ENCODE data around the gene TGFBR1.

DNA sequence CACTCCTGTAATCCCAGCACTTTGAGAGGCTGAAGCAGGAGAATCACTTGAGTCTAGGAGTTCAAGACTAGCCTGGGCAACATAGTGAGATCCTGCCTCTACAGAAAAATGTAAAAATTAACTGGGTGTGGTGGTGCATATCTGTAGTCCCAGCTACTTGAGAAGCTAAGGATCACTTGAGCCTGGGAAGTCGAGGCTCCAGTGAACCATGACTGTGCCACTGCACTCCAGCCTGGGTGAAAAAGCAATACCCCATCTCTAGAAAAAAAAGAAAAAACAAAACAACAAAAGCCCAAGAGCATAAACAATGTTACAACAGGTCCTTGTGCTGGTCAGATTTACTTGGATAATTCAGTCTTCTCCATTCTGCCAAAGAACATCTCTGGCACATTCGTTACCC is 44.3 kb upstream of the TGFBR1 start:
- TF ChIP-seq, protein P1, sequence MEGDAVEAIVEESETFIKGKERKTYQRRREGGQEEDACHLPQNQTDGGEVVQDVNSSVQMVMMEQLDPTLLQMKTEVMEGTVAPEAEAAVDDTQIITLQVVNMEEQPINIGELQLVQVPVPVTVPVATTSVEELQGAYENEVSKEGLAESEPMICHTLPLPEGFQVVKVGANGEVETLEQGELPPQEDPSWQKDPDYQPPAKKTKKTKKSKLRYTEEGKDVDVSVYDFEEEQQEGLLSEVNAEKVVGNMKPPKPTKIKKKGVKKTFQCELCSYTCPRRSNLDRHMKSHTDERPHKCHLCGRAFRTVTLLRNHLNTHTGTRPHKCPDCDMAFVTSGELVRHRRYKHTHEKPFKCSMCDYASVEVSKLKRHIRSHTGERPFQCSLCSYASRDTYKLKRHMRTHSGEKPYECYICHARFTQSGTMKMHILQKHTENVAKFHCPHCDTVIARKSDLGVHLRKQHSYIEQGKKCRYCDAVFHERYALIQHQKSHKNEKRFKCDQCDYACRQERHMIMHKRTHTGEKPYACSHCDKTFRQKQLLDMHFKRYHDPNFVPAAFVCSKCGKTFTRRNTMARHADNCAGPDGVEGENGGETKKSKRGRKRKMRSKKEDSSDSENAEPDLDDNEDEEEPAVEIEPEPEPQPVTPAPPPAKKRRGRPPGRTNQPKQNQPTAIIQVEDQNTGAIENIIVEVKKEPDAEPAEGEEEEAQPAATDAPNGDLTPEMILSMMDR (IDR thresholded peaks at IDR 0.05; ENCODE audit: low read depth, low read length, poor library complexity, severe bottlenecking), result no peak
- no peak for TF ChIP-seq EZH2phosphoT487 (IDR thresholded peaks at IDR 0.05; ENCODE audit: borderline replicate concordance, low read length)

All from DOHH2 (cell line).